Stomach (tissue), 9 donors: ENCODE data around the gene TMEM135. TPM values are rescaled to one million over a fixed set of nuclear protein-coding genes. Genes with fewer than 3 reads are reported as not detected.

Source experiments
- DNase-seq, 2 donors: peaks; one replicate each; pipeline versions ENCODE4 v3.0.0 to v3.0.0-alpha.2; 2013 to 2019
- H3K27ac ChIP-seq, 5 donors: fragments of 200-600 bp in 4 of 5; sonication (generic) in 4 of 5; one replicate each; pipeline ENCODE4 v1.5.1; 2013 to 2019; ENCODE audit warnings: mild to moderate bottlenecking in 1 of 5, moderate library complexity in 1 of 5
- H3K27me3 ChIP-seq, 3 donors: fragments of 200-600 bp; sonication (generic); one replicate each; pipeline ENCODE4 v1.5.1; 2017 to 2019; ENCODE audit warnings: mixed run types in 1 of 3
- H3K36me3 ChIP-seq, 4 donors: fragments of 200-600 bp; sonication (generic); 1 replicate in 3 of 4; 2 replicates in 1 of 4; pipeline ENCODE4 v1.5.1; 2016 to 2019
- H3K4me1 ChIP-seq, 4 donors: fragments of 200-600 bp; sonication (generic); one replicate each; pipeline ENCODE4 v1.5.1; 2016 to 2019
- H3K4me3 ChIP-seq, 4 donors: fragments of 200-600 bp; sonication (generic) in 3 of 4; one replicate each; pipeline ENCODE4 v1.5.1; 2016 to 2019; ENCODE audit warnings: mild to moderate bottlenecking in 1 of 4
- H3K9me3 ChIP-seq, 4 donors: fragments of 200-600 bp; sonication (generic); one replicate each; pipeline ENCODE4 v1.5.1; 2016 to 2019
- EP300 ChIP-seq: sonication (generic); formaldehyde crosslinking; IDR thresholded peaks from one replicate; pipeline ENCODE4 v1.6.1; 2017; ENCODE audit warnings: antibody characterized with exemption
- POLR2A ChIP-seq, 4 donors: fragments of 450-650 bp; IDR thresholded peaks; one replicate each; pipeline ENCODE4 v1.6.1; 2016; ENCODE audit warnings: antibody characterized with exemption in 4 of 4, control low read depth in 2 of 4, mild to moderate bottlenecking in 1 of 4, moderate library complexity in 1 of 4
- POLR2AphosphoS5 ChIP-seq, 3 donors: sonication (generic); formaldehyde crosslinking; IDR thresholded peaks; one replicate each; pipeline ENCODE4 v1.6.1; 2016; ENCODE audit warnings: antibody characterized with exemption in 3 of 3
- WGBS, 5 donors: extraction: QIAGEN DNeasy Blood & Tissue Kit in 3 of 5; methylation state at CpG; one replicate each; pipeline versions ENCODE4 v1.1.5 to v1.1.7; 2013 to 2018; 5-methylcytosine and 5-hydroxymethylcytosine counted together
- intact Hi-C: fragments of 100-400 bp; cut with DNase I; formaldehyde crosslinking; loops from one replicate; pipeline ENCODE4 v1.15.1; 2023; ENCODE audit warnings: low total_unique reads
- polyA plus RNA-seq, 3 donors: library from polyadenylated mRNA; stranded (reverse); fragments of 200-250 nt; gene quantifications; one replicate each; pipeline ENCODE4 v1.2.3, GENCODE V29; 2013
- total RNA-seq, 5 donors: library from RNA; depleted of rRNA; stranded (reverse); fragments of >200 nt; gene quantifications; one replicate each; pipeline versions ENCODE4 v1.1.0 to v1.2.3, GENCODE V29; 2014 to 2016
- TF ChIP-seq, protein P1 (sequence below), 7 experiments: fragments of 450-650 bp in 4 of 7; fragments of 200-600 bp in 3 of 7; sonication (generic) in 3 of 7; IDR thresholded peaks; one replicate each; pipeline ENCODE4 v1.5.1; 2016 to 2019; ENCODE audit warnings: antibody characterized with exemption in 7 of 7, control low read depth in 2 of 7, mild to moderate bottlenecking in 1 of 7
- donor health status: healthy with polysubstance abuse.
- donor health status: Bipolar disorder and iron deficiency.
- donor health status: healthy.

The TMEM135 gene
- total and polyA plus RNA-seq, 8 donors = 0.58 to 202 (median 3.9) TPM

DNA sequence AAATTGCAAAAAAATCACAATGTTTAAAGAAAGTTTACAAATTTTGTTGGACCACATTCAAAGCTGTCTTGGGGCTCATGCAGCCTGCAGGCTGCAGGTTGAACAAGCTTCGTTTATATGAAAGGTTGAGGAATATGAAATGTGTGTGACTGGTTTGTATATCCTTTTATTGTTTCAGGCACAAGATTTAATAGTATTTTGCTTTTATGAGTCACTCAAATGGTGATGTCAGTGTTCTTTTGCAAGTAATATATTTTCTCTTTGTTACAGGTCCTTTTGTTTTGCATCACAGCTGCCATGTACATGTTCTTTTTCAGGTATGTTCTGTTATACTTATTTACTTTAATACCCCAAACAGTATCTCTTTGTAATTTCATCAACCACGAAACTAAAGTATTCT, 198.6 kb downstream of the TMEM135 start:
- Histone ChIP-seq H3K4me1 (no peaks in the 10 kb centered on the region), H3K36me3 (no peaks in the 10 kb centered on the region), H3K27ac (no peak overlapping the region), H3K27me3 (no peaks in the 10 kb centered on the region), H3K4me3 (no peak overlapping the region), H3K9me3 (peaks cover 0 to 16% (median 9%) of the 10 kb centered on the region in 4 donors)
- no peak for TF ChIP-seq POLR2AphosphoS5 (IDR thresholded peaks at IDR 0.05)
- no peak for TF ChIP-seq EP300
- TF ChIP-seq, protein P1, sequence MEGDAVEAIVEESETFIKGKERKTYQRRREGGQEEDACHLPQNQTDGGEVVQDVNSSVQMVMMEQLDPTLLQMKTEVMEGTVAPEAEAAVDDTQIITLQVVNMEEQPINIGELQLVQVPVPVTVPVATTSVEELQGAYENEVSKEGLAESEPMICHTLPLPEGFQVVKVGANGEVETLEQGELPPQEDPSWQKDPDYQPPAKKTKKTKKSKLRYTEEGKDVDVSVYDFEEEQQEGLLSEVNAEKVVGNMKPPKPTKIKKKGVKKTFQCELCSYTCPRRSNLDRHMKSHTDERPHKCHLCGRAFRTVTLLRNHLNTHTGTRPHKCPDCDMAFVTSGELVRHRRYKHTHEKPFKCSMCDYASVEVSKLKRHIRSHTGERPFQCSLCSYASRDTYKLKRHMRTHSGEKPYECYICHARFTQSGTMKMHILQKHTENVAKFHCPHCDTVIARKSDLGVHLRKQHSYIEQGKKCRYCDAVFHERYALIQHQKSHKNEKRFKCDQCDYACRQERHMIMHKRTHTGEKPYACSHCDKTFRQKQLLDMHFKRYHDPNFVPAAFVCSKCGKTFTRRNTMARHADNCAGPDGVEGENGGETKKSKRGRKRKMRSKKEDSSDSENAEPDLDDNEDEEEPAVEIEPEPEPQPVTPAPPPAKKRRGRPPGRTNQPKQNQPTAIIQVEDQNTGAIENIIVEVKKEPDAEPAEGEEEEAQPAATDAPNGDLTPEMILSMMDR (IDR thresholded peaks at IDR 0.05) = no peak
- TF ChIP-seq POLR2A (IDR thresholded peaks at IDR 0.05) = no peak
- WGBS, 5 donors = 78 to 91% (median 86%) methylated on average over 2 of the region's 2 CpGs
- no peak for DNase-seq
- intact Hi-C loops = no loop called here

DNA sequence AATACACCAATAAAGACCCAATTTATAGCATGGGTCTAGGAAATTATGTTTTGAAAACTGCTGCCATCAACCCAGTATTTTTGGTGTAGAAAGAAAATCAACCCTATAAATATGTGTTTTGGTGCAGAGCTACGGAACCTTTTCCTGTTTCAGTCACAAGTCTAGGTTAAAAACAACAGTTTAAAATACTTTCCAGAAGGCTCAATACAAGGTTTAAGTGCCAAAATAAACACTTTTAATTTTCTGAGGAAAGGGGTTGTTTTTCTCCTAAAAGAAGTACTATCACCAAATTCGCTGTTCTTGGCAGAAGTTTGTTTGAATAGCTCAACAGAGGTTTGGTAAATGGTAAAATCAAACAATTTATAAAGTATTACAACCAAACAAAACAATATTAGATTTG, 201.3 kb downstream of the TMEM135 start:
- Histone ChIP-seq H3K4me3 (no peak overlapping the region), H3K27ac (no peak overlapping the region), H3K4me1 (no peaks in the 10 kb centered on the region), H3K36me3 (no peaks in the 10 kb centered on the region), H3K9me3 (no peaks in the 10 kb centered on the region), H3K27me3 (no peaks in the 10 kb centered on the region)
- TF ChIP-seq POLR2AphosphoS5 (IDR thresholded peaks at IDR 0.05) (no peak), POLR2A (IDR thresholded peaks at IDR 0.05) (no peak), EP300 (no peak)
- TF ChIP-seq, protein P1 (IDR thresholded peaks at IDR 0.05) = no peak
- 51 to 72% (median 62%) methylated on average over 2 of the region's 2 CpGs for WGBS, 5 donors
- intact Hi-C loops = no loop called here
- no peak for DNase-seq

DNA sequence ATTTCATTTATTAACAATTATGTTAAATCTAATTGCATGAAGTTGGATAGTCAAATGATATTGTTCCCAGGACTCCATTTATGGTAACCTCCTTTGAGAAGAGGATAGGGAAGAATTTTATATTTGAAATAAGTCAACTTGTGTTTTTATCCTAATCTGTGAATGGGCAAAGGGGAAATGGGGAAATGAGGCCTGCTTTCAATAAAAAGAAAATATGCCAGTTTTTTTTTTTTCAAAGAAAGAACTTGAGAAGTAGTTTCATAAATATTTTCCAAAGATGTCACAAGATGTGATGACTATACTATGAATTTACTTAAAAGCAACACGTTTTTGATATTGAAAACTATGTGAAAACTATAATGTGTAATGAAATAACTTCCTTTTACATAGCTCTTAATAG, 201.8 kb downstream of the TMEM135 start:
- 68 to 81% (median 75%) methylated on average over 1 of the region's 1 CpG for WGBS, 5 donors
- TF ChIP-seq, protein P1 (IDR thresholded peaks at IDR 0.05) = no peak
- TF ChIP-seq POLR2A (IDR thresholded peaks at IDR 0.05) (no peak), POLR2AphosphoS5 (IDR thresholded peaks at IDR 0.05) (no peak), EP300 (no peak)
- H3K27ac ChIP-seq = no peak overlapping the region

DNA sequence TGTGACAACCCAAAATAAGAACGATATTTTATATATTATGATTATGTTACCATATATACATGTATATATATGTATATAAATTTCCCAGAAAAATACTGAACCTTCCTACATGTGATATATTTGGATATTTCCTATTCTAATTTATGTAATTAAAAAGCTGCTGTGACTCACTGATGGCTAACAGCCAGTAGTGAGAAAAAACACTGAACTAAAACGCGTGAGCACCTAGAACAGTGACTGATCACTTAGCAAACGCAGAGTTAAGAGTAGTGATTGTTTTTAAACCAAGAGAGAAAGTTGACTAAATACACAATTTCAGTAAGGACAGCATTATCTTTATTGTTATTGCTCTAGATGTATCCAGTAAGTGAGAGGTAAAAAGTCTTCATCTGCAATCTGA, 213.8 kb downstream of the TMEM135 start:
- no peak overlapping the region for H3K27ac ChIP-seq
- intact Hi-C loops = no loop called here

More for the DNA sequence above, 201.8 kb downstream of the TMEM135 start:
- no peak overlapping the region for H3K4me3 ChIP-seq
- intact Hi-C loops = no loop called here
- no peaks in the 10 kb centered on the region for H3K36me3 ChIP-seq
- H3K4me1 ChIP-seq = no peaks in the 10 kb centered on the region
- H3K27me3 ChIP-seq = no peaks in the 10 kb centered on the region
- DNase-seq = no peak
- no peaks in the 10 kb centered on the region for H3K9me3 ChIP-seq

More for the DNA sequence above, 213.8 kb downstream of the TMEM135 start:
- no peak for DNase-seq
- Histone ChIP-seq H3K27me3 (no peaks in the 10 kb centered on the region), H3K4me3 (no peak overlapping the region), H3K4me1 (peaks cover 0 to 7% (median 2%) of the 10 kb centered on the region in 4 donors), H3K36me3 (no peaks in the 10 kb centered on the region), H3K9me3 (no peaks in the 10 kb centered on the region)
- TF ChIP-seq POLR2A (IDR thresholded peaks at IDR 0.05) (no peak), POLR2AphosphoS5 (IDR thresholded peaks at IDR 0.05) (no peak), EP300 (no peak)
- TF ChIP-seq, protein P1 (IDR thresholded peaks at IDR 0.05) = no peak
- WGBS, 5 donors = 68 to 86% (median 80%) methylated on average over 4 of the region's 4 CpGs
